GM23338 (cell line): ENCODE measurements around the gene FBLN2. TPM values are rescaled to one million over a fixed set of nuclear protein-coding genes. Genes with fewer than 3 reads are reported as not detected.

Experiments
- ATAC-seq: fragments of 200-7000 bp; cut with Tn5 transposase; 3 replicates; pipeline ENCODE4 v1.9.1; 2020
- DNase-seq: peaks from one replicate; pipeline ENCODE4 v3.0.0-alpha.2; 2015; ENCODE audit warnings: low spot score
- H2AFZ ChIP-seq: fragments of 200-600 bp; sonication (generic); 2 replicates; pipeline ENCODE4 v1.8.0; 2016; ENCODE audit warnings: antibody characterized with exemption, mild to moderate bottlenecking, moderate library complexity
- H3F3A ChIP-seq: fragments of 200-600 bp; sonication (generic); replicated peaks from 2 replicates; pipeline ENCODE4 v1.8.0; 2017; ENCODE audit warnings: antibody characterized with exemption, mixed run types, low read depth
- H3K27ac ChIP-seq: fragments of 200-600 bp; sonication (generic); 2 replicates; pipeline ENCODE4 v1.6.1; 2016; ENCODE audit warnings: low read depth
- H3K27me3 ChIP-seq: fragments of 200-600 bp; sonication (generic); 2 replicates; pipeline ENCODE4 v1.8.0; 2016; ENCODE audit warnings: mild to moderate bottlenecking, mixed run types, moderate library complexity; ENCODE audit not compliant: insufficient read depth
- H3K36me3 ChIP-seq: fragments of 200-600 bp; sonication (generic); 2 replicates; pipeline ENCODE4 v1.8.0; 2016; ENCODE audit warnings: mild to moderate bottlenecking; ENCODE audit not compliant: insufficient read depth
- H3K4me1 ChIP-seq: fragments of 200-600 bp; sonication (generic); 2 replicates; pipeline ENCODE4 v1.8.0; 2016; ENCODE audit warnings: mild to moderate bottlenecking, moderate library complexity; ENCODE audit not compliant: insufficient read depth
- H3K4me2 ChIP-seq: fragments of 200-600 bp; sonication (generic); 2 replicates; pipeline ENCODE4 v1.7.1; 2017; ENCODE audit warnings: mixed run types
- H3K4me3 ChIP-seq: fragments of 200-600 bp; sonication (generic); 2 replicates; pipeline ENCODE4 v1.6.1; 2016; ENCODE audit warnings: mixed run types
- H3K79me2 ChIP-seq: fragments of 200-600 bp; sonication (generic); replicated peaks from 2 replicates; pipeline ENCODE4 v1.8.0; 2017; ENCODE audit warnings: mild to moderate bottlenecking; ENCODE audit not compliant: insufficient read depth
- H3K9me2 ChIP-seq: fragments of 200-600 bp; sonication (generic); 2 replicates; pipeline ENCODE4 v1.8.0; 2017; ENCODE audit not compliant: insufficient read depth
- H4K20me1 ChIP-seq: fragments of 200-600 bp; sonication (generic); replicated peaks from 2 replicates; pipeline ENCODE4 v1.8.0; 2017; ENCODE audit warnings: mild to moderate bottlenecking; ENCODE audit not compliant: insufficient read depth
- H3K27ac Mint-ChIP-seq: 2 replicates; pipeline ENCODE4 v1.8.0; 2020; ENCODE audit warnings: inconsistent platforms, mild to moderate bottlenecking, moderate library complexity, mixed read lengths
- H3K27me3 Mint-ChIP-seq: 3 replicates; pipeline ENCODE4 v1.8.0; 2022; ENCODE audit warnings: low read depth, mild to moderate bottlenecking, moderate library complexity, mixed read lengths, inconsistent platforms; ENCODE audit not compliant: insufficient read depth, poor library complexity
- H3K36me3 Mint-ChIP-seq: 3 replicates; pipeline ENCODE4 v1.8.0; 2021; ENCODE audit warnings: low read depth, mild to moderate bottlenecking, inconsistent platforms, moderate library complexity, mixed read lengths
- H3K4me1 Mint-ChIP-seq: 3 replicates; pipeline ENCODE4 v1.8.0; 2020; ENCODE audit warnings: mild to moderate bottlenecking, inconsistent platforms, mixed read lengths
- H3K4me3 Mint-ChIP-seq: 3 replicates; pipeline ENCODE4 v1.8.0; 2021; ENCODE audit warnings: moderate library complexity, mild to moderate bottlenecking, inconsistent platforms, mixed read lengths
- H3K9me3 Mint-ChIP-seq: 3 replicates; pipeline ENCODE4 v1.8.0; 2020; ENCODE audit warnings: moderate library complexity, mild to moderate bottlenecking, inconsistent platforms, mixed read lengths
- CREB1 ChIP-seq: fragments of 250-450 bp; sonication (Bioruptor Pico); IDR thresholded peaks from 2 replicates; pipeline ENCODE4 v1.5.0; 2020; ENCODE audit warnings: low read depth, mild to moderate bottlenecking, moderate library complexity
- CTCF ChIP-seq, 2 experiments: fragments of 200-600 bp in 1 of 2; sonication (generic) in 1 of 2; conservative IDR thresholded peaks; 2 replicates each; pipeline versions ENCODE4 v1.5.1 to v1.6.1; 2016 to 2017; ENCODE audit warnings: antibody characterized with exemption in 2 of 2, low read depth in 2 of 2, mild to moderate bottlenecking in 2 of 2, moderate library complexity in 1 of 2
- ETS1 ChIP-seq: IDR thresholded peaks from 2 replicates; pipeline ENCODE4 v1.6.1; 2016; ENCODE audit warnings: antibody characterized with exemption
- EZH2 ChIP-seq: fragments of 200-600 bp; sonication (generic); IDR thresholded peaks from one replicate; pipeline ENCODE4 v1.8.0; 2017; ENCODE audit warnings: antibody characterized with exemption, mild to moderate bottlenecking, low read depth; ENCODE audit not compliant: unreplicated experiment
- JUNB ChIP-seq: IDR thresholded peaks from one replicate; pipeline ENCODE4 v1.6.1; 2016; ENCODE audit warnings: antibody characterized with exemption; ENCODE audit not compliant: unreplicated experiment
- NANOG ChIP-seq: IDR thresholded peaks from 2 replicates; pipeline ENCODE4 v1.6.1; 2016; ENCODE audit warnings: antibody characterized with exemption, borderline replicate concordance
- REST ChIP-seq: IDR thresholded peaks from one replicate; pipeline ENCODE4 v1.6.1; 2018; ENCODE audit warnings: antibody characterized with exemption; ENCODE audit not compliant: unreplicated experiment
- ZNF114 ChIP-seq: fragments of 250-450 bp; sonication (Bioruptor Pico); IDR thresholded peaks from 2 replicates; pipeline ENCODE4 v1.5.0; 2020; ENCODE audit warnings: mild to moderate bottlenecking, moderate library complexity
- ZNF331 ChIP-seq: fragments of 250-450 bp; sonication (Bioruptor Pico); IDR thresholded peaks from 2 replicates; pipeline ENCODE4 v1.5.0; 2020; ENCODE audit warnings: low read depth, mild to moderate bottlenecking, moderate library complexity
- polyA plus RNA-seq: library from polyadenylated mRNA; unstranded; fragments of >200 nt; fragmentation: Nextera tagmentation; extraction: Ambion mirVana; gene quantifications from 2 replicates; pipeline ENCODE4 v1.2.1, GENCODE V29; 2016
- total RNA-seq: library from RNA; depleted of rRNA; stranded (reverse); fragments of >200 nt; shearing (Covaris generic); gene quantifications from 2 replicates; pipeline ENCODE4 v1.2.3, GENCODE V29; 2014

The FBLN2 gene
- total and polyA plus RNA-seq, 2 experiments from 2014 or later: 18.8 to 26.8 TPM

- no peak for TF ChIP-seq CTCF (conservative IDR thresholded peaks at IDR 0.05; ENCODE audit: low read depth in 2 of 2)
These were observed 73.4 kb downstream of the FBLN2 start (continued) for GRCh38 chr3:13622356-13622755.

GRCh38 chr3:13623101-13623654 lies 74.3 kb downstream of the FBLN2 start:
- H2AFZ ChIP-seq: no peak overlapping the region
- TF ChIP-seq CREB1 (CRISPR knock-in tag): no peak
- no peak for TF ChIP-seq ETS1
- TF ChIP-seq REST: no peak
- no peak for TF ChIP-seq EZH2
- TF ChIP-seq ZNF331 (CRISPR knock-in tag): no peak
- TF ChIP-seq JUNB: no peak
- no peak for TF ChIP-seq ZNF114 (CRISPR knock-in tag)
- TF ChIP-seq CTCF (conservative IDR thresholded peaks at IDR 0.05; ENCODE audit: low read depth in 2 of 2): no peak
- no peak for TF ChIP-seq NANOG

More at GRCh38 chr3:13623101-13623654, 74.3 kb downstream of the FBLN2 start:
- no peaks in the 10 kb centered on the region for H3K79me2 ChIP-seq
- ATAC-seq (no peak), DNase-seq (no peak)
- no peaks in the 10 kb centered on the region for H4K20me1 ChIP-seq
- H3K4me3 Mint-ChIP-seq: no peak overlapping the region
- H3K9me2 ChIP-seq: no peaks in the 10 kb centered on the region
- H3K4me1 ChIP-seq: no peaks in the 10 kb centered on the region
- H3K27me3 Mint-ChIP-seq: peaks cover 6% of the 10 kb centered on the region
- no peak overlapping the region for H3K4me3 ChIP-seq
- no peaks in the 10 kb centered on the region; the same call in 1 of the 3 replicates for H3K36me3 Mint-ChIP-seq
- no peaks in the 10 kb centered on the region for H3K27me3 ChIP-seq
- H3K36me3 ChIP-seq: no peaks in the 10 kb centered on the region
- H3F3A ChIP-seq: no peaks in the 10 kb centered on the region
- no peak overlapping the region for H3K4me2 ChIP-seq
- no peak overlapping the region for H3K27ac Mint-ChIP-seq
- H3K27ac ChIP-seq: no peak overlapping the region
- peaks cover 2% of the 10 kb centered on the region; the same call in 1 of the 3 replicates for H3K4me1 Mint-ChIP-seq
- H3K9me3 Mint-ChIP-seq: no peaks in the 10 kb centered on the region; the same call in 1 of the 3 replicates
